Measurements from ENCODE around the gene MRPS7.
"Not testable (repeated sequence)": the region's sequence is repeated elsewhere in the genome, so short reads cannot be mapped to it uniquely, and the experiment has no call there.

Gene MRPS7

GRCh38 chr17:75272848-75273184, 11.1 kb downstream of the MRPS7 start:
- Histone ChIP-seq H3K9me3 (ENCODE audit: low read length) (no peaks in the 10 kb centered on the region), H3F3A (ENCODE audit: insufficient read depth, low read length) (peaks cover 4% of the 10 kb centered on the region; the same call in 1 of the 2 replicates), H4K20me1 (ENCODE audit: insufficient read depth, low read length) (no peaks in the 10 kb centered on the region), H3K9ac (ENCODE audit: low read length) (peak overlapping the region; percentile 91; the same call in 1 of the 2 replicates), H3K4me3 (ENCODE audit: low read depth, low read length, poor library complexity, severe bottlenecking) (peak overlapping the region; percentile 81), H3K9me2 (ENCODE audit: low read depth, low read length) (no peaks in the 10 kb centered on the region), H2AFZ (ENCODE audit: low read length) (no peak overlapping the region), H3K4me2 (ENCODE audit: low read length) (peak overlapping the region; percentile 81), H3K79me2 (ENCODE audit: insufficient read depth, low read length) (no peaks in the 10 kb centered on the region), H3K27me3 (ENCODE audit: insufficient read depth, low read length) (no peaks in the 10 kb centered on the region), H3K4me1 (ENCODE audit: insufficient read depth, low read length, severe bottlenecking) (peaks cover 32% of the 10 kb centered on the region), H3K36me3 (ENCODE audit: insufficient read depth, low read length) (peaks cover 41% of the 10 kb centered on the region), H3K27ac (ENCODE audit: low read depth, low read length, poor library complexity, severe bottlenecking) (peak overlapping the region; percentile 69)
- TF ChIP-seq CTCF (IDR thresholded peaks at IDR 0.05; ENCODE audit: low read length) = no peak
- TF ChIP-seq EZH2 (IDR thresholded peaks at IDR 0.05; ENCODE audit: borderline replicate concordance, low read length) = no peak

- Histone ChIP-seq H2AFZ (ENCODE audit: low read length) (no peak overlapping the region), H3K4me1 (ENCODE audit: insufficient read depth, low read length, severe bottlenecking) (peaks cover 25% of the 10 kb centered on the region), H3K9me3 (ENCODE audit: low read length) (no peaks in the 10 kb centered on the region), H3F3A (ENCODE audit: insufficient read depth, low read length) (no peaks in the 10 kb centered on the region), H3K27me3 (ENCODE audit: insufficient read depth, low read length) (no peaks in the 10 kb centered on the region), H3K4me3 (ENCODE audit: low read depth, low read length, poor library complexity, severe bottlenecking) (no peak overlapping the region), H3K36me3 (ENCODE audit: insufficient read depth, low read length) (peaks cover 51% of the 10 kb centered on the region), H4K20me1 (ENCODE audit: insufficient read depth, low read length) (no peaks in the 10 kb centered on the region), H3K4me2 (ENCODE audit: low read length) (no peak overlapping the region), H3K9me2 (ENCODE audit: low read depth, low read length) (no peaks in the 10 kb centered on the region), H3K27ac (ENCODE audit: low read depth, low read length, poor library complexity, severe bottlenecking) (no peak overlapping the region), H3K9ac (ENCODE audit: low read length) (no peak overlapping the region), H3K79me2 (ENCODE audit: insufficient read depth, low read length) (no peaks in the 10 kb centered on the region)
- TF ChIP-seq CTCF (IDR thresholded peaks at IDR 0.05; ENCODE audit: low read length) = no peak
- TF ChIP-seq EZH2 (IDR thresholded peaks at IDR 0.05; ENCODE audit: borderline replicate concordance, low read length) = no peak
Observed at GRCh38 chr17:75273977-75274708, 12.5 kb downstream of the MRPS7 start.

- no peaks in the 10 kb centered on the region for H4K20me1 ChIP-seq (ENCODE audit: insufficient read depth, low read length)
- H3K27ac ChIP-seq (ENCODE audit: low read depth, low read length, poor library complexity, severe bottlenecking) = no peak overlapping the region
- H3K36me3 ChIP-seq (ENCODE audit: insufficient read depth, low read length) = peaks cover 72% of the 10 kb centered on the region
- TF ChIP-seq CTCF (IDR thresholded peaks at IDR 0.05; ENCODE audit: low read length) (no peak), EZH2 (IDR thresholded peaks at IDR 0.05; ENCODE audit: borderline replicate concordance, low read length) (no peak)
- no peak overlapping the region for H2AFZ ChIP-seq (ENCODE audit: low read length)
- H3K27me3 ChIP-seq (ENCODE audit: insufficient read depth, low read length) = no peaks in the 10 kb centered on the region
- H3K9me2 ChIP-seq (ENCODE audit: low read depth, low read length) = no peaks in the 10 kb centered on the region
- H3K4me1 ChIP-seq (ENCODE audit: insufficient read depth, low read length, severe bottlenecking) = peaks cover 4% of the 10 kb centered on the region
- H3K9me3 ChIP-seq (ENCODE audit: low read length) = no peaks in the 10 kb centered on the region
- no peaks in the 10 kb centered on the region for H3F3A ChIP-seq (ENCODE audit: insufficient read depth, low read length)
- H3K9ac ChIP-seq (ENCODE audit: low read length) = no peak overlapping the region
- no peaks in the 10 kb centered on the region for H3K79me2 ChIP-seq (ENCODE audit: insufficient read depth, low read length)
- H3K4me2 ChIP-seq (ENCODE audit: low read length) = no peak overlapping the region
- H3K4me3 ChIP-seq (ENCODE audit: low read depth, low read length, poor library complexity, severe bottlenecking) = no peak overlapping the region
Observed at GRCh38 chr17:75277664-75278071, 16.0 kb downstream of the MRPS7 start.

GRCh38 chr17:75280189-75280588, 18.5 kb downstream of the MRPS7 start:
- H3K9me3 ChIP-seq (ENCODE audit: low read length); H3K4me2 ChIP-seq (ENCODE audit: low read length): not testable (repeated sequence)
- H3K36me3 ChIP-seq (ENCODE audit: insufficient read depth, low read length) = peaks cover 68% of the 10 kb centered on the region

More at GRCh38 chr17:75280189-75280588, 18.5 kb downstream of the MRPS7 start:
- H3K9ac ChIP-seq (ENCODE audit: low read length); H3F3A ChIP-seq (ENCODE audit: insufficient read depth, low read length); H2AFZ ChIP-seq (ENCODE audit: low read length); H3K27ac ChIP-seq (ENCODE audit: low read depth, low read length, poor library complexity, severe bottlenecking); H3K27me3 ChIP-seq (ENCODE audit: insufficient read depth, low read length); H3K4me3 ChIP-seq (ENCODE audit: low read depth, low read length, poor library complexity, severe bottlenecking); H3K9me2 ChIP-seq (ENCODE audit: low read depth, low read length); H3K4me1 ChIP-seq (ENCODE audit: insufficient read depth, low read length, severe bottlenecking); H3K79me2 ChIP-seq (ENCODE audit: insufficient read depth, low read length); H4K20me1 ChIP-seq (ENCODE audit: insufficient read depth, low read length): not testable (repeated sequence)

Measured in OCI-LY1 (cell line).